Measurements from ENCODE around the gene C3.

C3 gene

DNA sequence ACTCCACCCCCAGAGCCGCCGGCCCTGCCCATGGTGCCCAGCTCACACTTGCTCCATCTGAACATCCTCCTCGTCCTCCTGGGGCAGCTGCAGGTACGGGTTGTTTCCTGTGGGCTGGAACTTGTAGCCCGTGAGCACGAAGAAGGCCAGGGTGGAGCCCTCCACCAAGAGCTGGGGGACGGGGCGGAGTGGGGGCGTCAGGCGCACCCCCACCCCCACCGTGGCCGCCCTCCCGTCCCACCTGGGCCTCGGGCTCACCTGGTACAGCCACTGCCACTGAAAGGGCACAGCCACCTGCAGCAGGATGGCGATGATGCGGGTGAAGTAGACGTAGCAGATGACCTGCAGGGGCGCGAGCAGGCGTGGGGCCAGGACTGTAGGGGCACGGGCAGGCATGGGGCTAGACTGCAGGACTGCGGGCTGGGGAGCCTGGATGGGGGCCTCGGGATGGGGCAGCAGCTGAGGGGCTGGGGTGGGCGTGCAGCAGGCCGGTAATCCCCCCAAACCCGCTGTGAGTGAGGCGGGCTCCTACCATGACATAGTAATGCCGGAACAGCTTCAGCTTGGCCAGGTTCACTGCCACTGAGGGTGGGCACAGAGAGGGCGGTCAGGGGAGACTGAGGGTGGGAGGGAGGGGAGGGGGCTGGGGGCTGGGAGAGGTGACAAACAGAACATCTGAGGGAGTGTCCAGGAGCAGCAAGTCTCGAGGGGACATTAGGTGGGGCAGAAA is 10.7 kb upstream of the C3 start:
- Histone ChIP-seq H3K36me3 (replicated peaks) (no peaks in the 10 kb centered on the region; the same call in 1 of the 2 replicates), H3K4me1 (peaks cover 4% of the 10 kb centered on the region), H3K9me3 (no peaks in the 10 kb centered on the region), H3K4me3 (no peak overlapping the region), H3K27me3 (ENCODE audit: low read depth) (no peaks in the 10 kb centered on the region)
- DNase-seq (ENCODE audit: low spot score in 2 of 2) = no peak
- in situ Hi-C loops (cut with MboI; ENCODE audit: low sequenced_read_pairs) = no loop called here

DNA sequence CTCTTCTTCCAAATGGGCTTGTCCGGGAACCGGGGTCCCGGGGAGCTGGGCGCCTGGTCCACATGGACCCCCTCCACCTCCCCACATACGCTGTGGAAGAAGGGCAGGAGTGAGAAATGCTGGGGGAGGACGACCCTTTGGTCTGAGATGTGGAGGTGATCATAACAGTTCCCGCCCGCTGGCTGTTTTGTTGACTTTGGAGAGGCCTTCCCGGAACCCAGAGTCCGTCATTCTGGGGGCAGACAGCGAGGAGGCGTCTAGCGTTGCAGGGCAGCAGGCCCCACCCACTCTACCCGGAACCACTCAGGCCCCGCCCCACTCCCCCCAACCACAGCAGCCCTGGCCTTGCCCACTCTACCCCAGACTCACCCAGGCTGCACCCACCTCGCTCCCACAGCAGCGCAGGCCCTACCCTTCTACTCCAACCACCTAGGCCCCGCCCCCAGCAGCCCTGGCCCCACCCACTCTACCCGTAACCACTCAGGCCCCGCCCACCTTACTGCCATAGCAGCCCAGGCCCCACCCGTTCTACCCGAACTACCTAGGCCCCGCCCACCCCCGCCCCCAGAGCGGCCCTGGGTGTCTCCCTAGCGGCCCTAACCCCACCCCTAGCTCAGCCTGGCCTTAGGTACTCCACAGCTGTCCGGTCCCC is 9.8 kb upstream of the C3 start:
- H3K4me3 ChIP-seq = no peak overlapping the region
- H3K36me3 ChIP-seq (replicated peaks) = no peaks in the 10 kb centered on the region; the same call in 1 of the 2 replicates
- in situ Hi-C loops (cut with MboI; ENCODE audit: low sequenced_read_pairs) = no loop called here

DNA sequence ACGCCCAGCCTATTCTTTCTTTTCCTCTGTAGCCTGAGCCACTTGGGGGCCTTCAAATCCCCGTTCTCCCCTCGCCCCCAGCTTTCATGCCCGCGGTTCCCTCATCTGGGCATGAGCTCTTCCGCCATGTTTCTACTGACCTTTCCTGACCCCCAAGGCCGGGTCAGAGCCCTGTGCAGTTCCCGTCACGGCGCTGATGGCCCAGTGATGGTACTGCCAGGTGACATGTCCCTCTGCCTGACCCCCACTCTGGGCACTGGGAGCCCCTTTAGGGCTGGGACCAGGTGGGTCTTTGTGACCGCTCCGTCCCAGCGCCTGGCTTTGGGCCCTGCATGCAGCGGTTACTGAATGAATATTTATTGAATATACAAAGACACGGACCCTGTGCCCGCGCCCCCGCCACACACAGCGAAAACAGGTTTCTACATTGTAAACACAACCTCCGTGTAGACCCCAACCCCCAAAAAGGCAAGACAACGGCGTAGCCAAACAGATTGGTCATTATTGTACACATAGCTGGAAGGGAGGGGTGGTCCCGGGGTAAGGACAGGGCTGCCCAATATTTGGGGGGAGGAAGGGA is 9.2 kb upstream of the C3 start:
- DNase-seq (ENCODE audit: low spot score in 2 of 2) = no peak
- in situ Hi-C loops (cut with MboI; ENCODE audit: low sequenced_read_pairs) = no loop called here
- no peaks in the 10 kb centered on the region for H3K27me3 ChIP-seq (ENCODE audit: low read depth)
- H3K36me3 ChIP-seq (replicated peaks) = no peaks in the 10 kb centered on the region; the same call in 1 of the 2 replicates
- H3K4me1 ChIP-seq = no peaks in the 10 kb centered on the region
- H3K4me3 ChIP-seq = no peak overlapping the region
- H3K9me3 ChIP-seq = no peaks in the 10 kb centered on the region

More for the DNA sequence above, 9.8 kb upstream of the C3 start:
- no peaks in the 10 kb centered on the region for H3K9me3 ChIP-seq
- H3K27me3 ChIP-seq (ENCODE audit: low read depth) = no peaks in the 10 kb centered on the region
- peak in 1 of 2 experiments; percentile 87 for DNase-seq (ENCODE audit: low spot score in 2 of 2)
- H3K4me1 ChIP-seq = no peaks in the 10 kb centered on the region

DNA sequence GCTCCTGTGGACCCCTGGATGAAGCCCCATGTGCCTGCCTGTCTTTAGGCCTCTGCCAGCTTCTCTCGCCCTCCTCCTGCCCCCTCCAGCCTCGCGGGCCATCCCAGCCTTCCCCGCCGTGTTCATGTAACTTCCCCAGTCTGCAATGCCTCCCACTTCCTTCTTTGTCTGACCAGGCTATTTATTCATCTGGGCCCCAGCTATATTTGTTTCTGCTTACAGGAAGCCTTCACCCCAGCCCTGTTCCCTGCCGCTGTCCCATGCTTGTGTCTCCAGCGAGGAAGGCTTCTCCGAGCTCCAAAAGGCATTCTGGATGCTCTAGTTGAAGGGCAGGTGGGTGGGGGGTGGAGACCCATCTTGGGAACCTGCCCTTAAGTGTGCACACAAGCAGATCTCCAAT is 7.9 kb upstream of the C3 start:
- Histone ChIP-seq H3K36me3 (replicated peaks) (no peaks in the 10 kb centered on the region; the same call in 1 of the 2 replicates), H3K9me3 (no peaks in the 10 kb centered on the region), H3K27me3 (ENCODE audit: low read depth) (no peaks in the 10 kb centered on the region), H3K4me3 (no peak overlapping the region), H3K4me1 (no peaks in the 10 kb centered on the region)
- in situ Hi-C loops (cut with MboI; ENCODE audit: low sequenced_read_pairs) = no loop called here
- no peak for DNase-seq (ENCODE audit: low spot score in 2 of 2)

DNA sequence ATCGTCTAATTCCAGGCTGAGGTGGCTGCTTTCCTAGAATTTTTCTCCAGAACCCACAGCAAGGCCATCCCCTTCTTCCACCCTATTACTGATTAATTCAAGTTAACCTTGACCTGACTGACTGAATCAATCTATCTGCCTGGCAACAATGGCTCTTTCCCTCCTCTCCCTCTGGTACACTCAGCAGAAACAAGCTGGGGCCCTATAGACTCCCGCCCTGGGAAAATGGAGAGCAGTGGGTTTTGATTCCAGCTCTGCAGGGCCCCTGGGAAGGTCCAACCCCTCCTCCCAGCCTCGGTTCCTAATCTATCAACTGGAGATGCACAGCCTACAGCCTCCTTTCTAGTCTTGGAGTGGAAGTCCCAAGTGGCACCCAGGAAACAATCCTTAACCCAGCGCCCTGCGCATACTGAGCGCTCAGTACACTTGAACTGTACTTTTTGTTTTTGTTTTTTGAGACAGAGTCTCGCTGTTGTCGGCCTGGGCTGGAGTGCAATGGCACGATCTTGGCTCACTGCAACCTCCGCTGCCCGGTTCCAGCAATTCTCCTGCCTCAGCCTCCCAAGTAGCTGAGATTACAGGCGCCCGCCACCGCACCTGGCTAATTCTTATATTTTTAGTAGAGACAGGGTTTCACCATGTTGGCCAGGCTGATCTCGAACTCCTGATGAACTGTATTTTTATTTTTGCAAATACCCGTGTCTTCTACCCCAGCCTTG is 5.2 kb upstream of the C3 start:
- in situ Hi-C loops (cut with MboI; ENCODE audit: low sequenced_read_pairs) = no loop called here
- H3K9me3 ChIP-seq = no peaks in the 10 kb centered on the region
- no peaks in the 10 kb centered on the region; the same call in 1 of the 2 replicates for H3K36me3 ChIP-seq (replicated peaks)
- H3K27me3 ChIP-seq (ENCODE audit: low read depth) = no peaks in the 10 kb centered on the region
- H3K4me3 ChIP-seq = no peak overlapping the region
- DNase-seq (ENCODE audit: low spot score in 2 of 2) = no peak
- H3K4me1 ChIP-seq = no peaks in the 10 kb centered on the region

DNA sequence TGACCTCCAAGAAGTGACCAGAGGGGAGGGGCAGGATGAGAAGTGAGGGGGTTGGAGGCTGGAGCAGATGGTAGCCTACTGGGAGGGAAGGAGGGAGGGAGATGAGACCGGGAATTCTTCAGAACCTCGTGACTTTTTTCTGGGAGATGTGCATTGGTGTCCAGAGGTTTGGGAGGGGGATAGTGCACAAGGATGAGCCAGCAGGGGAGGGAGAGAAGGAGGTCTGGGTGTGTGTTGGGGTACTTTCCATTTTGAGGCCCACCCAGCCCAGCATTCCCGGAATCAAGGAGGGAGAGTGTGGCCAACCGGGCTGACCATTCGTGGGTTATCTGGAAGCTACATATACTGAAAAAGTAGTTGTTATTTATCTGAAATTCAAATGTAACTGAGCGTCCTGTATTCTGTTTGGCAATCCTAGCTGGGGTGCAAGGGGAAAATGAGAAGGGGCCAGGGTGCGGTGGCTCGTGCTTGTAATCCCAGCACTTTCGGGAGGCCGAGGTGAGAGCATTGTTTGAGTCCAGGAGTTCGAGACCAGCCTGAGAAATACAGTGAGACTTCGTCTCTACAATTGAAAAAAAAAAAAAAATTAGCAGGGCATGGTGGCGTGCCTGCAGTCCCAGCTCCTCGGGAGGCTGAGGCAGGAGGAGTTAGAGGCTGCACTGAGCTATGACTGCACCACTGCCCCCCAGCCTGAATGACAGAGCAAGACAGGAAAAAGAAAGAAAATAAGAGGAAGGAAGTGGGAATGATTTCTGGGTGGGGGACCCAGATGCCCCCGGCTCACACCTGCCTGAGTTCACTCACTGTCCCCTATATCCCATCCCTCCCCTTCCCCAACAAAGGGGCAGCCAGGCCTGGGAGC is 4.4 kb upstream of the C3 start:
- no peak overlapping the region for H3K4me3 ChIP-seq
- in situ Hi-C loops (cut with MboI; ENCODE audit: low sequenced_read_pairs) = no loop called here
- no peaks in the 10 kb centered on the region for H3K27me3 ChIP-seq (ENCODE audit: low read depth)
- no peaks in the 10 kb centered on the region; the same call in 1 of the 2 replicates for H3K36me3 ChIP-seq (replicated peaks)
- H3K4me1 ChIP-seq = no peaks in the 10 kb centered on the region
- DNase-seq (ENCODE audit: low spot score in 2 of 2) = no peak
- H3K9me3 ChIP-seq = no peaks in the 10 kb centered on the region

DNA sequence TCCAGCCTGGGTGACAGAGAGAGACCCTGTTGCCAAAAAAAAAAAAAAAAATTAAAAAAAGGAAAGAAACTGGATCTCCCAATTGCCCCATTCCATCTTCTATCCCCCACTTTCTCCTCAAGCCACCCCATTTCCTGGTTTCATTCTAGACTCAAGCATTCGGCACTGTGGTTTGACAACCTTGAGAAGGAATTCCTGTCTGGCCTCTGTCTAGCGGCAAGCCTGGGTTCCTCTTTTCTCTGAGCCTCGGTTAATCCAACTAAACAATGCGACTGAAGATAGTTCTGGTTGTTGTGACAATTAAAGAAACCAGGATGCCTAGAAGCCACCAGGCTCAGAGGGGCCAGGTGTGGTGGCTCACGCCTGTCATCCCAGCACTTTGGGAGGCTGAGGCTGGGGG is 3.3 kb upstream of the C3 start:
- in situ Hi-C loops (cut with MboI; ENCODE audit: low sequenced_read_pairs) = no loop called here
- Histone ChIP-seq H3K4me3 (no peak overlapping the region), H3K9me3 (no peaks in the 10 kb centered on the region), H3K36me3 (replicated peaks) (no peaks in the 10 kb centered on the region), H3K27me3 (ENCODE audit: low read depth) (no peaks in the 10 kb centered on the region), H3K4me1 (no peaks in the 10 kb centered on the region)
- no peak for DNase-seq (ENCODE audit: low spot score in 2 of 2)

DNA sequence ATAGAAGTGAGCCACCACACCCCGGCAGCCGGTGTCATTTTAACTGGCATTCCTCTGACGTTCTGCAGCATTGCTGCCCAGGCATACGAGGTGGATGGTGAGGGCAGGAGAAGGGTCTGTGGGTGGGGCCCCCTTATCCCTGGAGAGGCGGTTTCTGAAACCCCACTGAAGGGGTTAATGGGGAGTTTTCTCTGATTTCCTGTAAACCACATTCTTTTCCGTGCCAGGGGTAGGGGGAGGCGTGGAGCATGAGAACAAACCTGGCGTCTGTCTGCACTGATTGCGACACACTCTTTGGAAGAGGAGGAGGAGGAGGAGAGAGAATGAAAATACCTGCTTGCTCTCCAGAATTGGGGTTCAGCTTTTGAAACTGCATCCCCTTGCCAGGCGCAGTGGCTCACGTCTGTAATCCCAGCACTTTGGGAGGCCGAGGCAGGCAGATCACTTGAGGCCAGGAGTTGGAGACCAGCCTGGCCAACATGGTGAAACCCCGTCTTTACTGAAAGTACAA is 2.7 kb upstream of the C3 start:
- in situ Hi-C loops (cut with MboI; ENCODE audit: low sequenced_read_pairs) = no loop called here
- no peaks in the 10 kb centered on the region for H3K27me3 ChIP-seq (ENCODE audit: low read depth)
- H3K36me3 ChIP-seq (replicated peaks) = no peaks in the 10 kb centered on the region
- no peak for DNase-seq (ENCODE audit: low spot score in 2 of 2)
- H3K4me1 ChIP-seq = no peaks in the 10 kb centered on the region
- H3K9me3 ChIP-seq = no peaks in the 10 kb centered on the region
- H3K4me3 ChIP-seq = no peak overlapping the region

DNA sequence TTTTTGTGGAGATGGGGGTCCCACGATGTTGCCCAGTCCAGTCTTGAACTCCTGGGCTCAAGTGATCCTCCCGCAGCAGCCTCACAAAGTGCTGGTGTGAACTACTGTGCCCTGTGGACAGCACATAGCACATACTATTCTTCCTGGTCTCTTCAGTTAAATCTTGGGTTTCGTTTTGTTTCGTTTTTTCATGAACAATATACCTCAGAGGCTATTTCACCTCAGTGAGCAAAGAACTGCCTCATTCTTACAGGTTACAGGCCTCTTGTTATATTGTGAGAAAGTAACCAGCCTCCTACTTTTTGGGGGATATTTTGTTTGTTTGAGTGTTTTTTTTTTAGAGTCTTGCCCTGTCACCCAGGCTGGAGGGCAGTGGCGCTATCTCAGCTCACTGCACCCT is 1.3 kb upstream of the C3 start:
- no peak for DNase-seq (ENCODE audit: low spot score in 2 of 2)
- H3K4me1 ChIP-seq = no peaks in the 10 kb centered on the region
- in situ Hi-C loops (cut with MboI; ENCODE audit: low sequenced_read_pairs) = no loop called here
- H3K4me3 ChIP-seq = no peak overlapping the region
- H3K36me3 ChIP-seq (replicated peaks) = no peaks in the 10 kb centered on the region
- H3K27me3 ChIP-seq (ENCODE audit: low read depth) = no peaks in the 10 kb centered on the region
- H3K9me3 ChIP-seq = no peaks in the 10 kb centered on the region

DNA sequence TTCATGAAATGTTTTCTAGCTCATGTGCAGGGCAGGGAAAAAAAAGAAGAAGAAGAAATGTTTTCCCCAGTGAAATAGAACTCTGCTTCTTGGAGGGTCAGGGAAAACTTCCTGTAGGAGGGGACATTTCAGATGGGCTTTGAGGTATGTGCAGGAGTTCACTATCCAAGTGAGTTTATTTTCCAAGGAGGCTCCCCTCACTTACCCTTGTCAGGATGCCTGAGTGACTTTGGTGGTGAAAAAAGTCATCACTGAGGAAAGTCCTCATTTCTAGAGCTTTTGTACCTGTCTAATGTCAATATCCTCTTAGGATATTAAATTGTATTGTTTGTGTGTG is 656 bp upstream of the C3 start:
- no peak for DNase-seq (ENCODE audit: low spot score in 2 of 2)
- Histone ChIP-seq H3K36me3 (replicated peaks) (no peaks in the 10 kb centered on the region), H3K4me3 (no peak overlapping the region), H3K9me3 (no peaks in the 10 kb centered on the region), H3K27me3 (ENCODE audit: low read depth) (no peaks in the 10 kb centered on the region), H3K4me1 (peaks cover 6% of the 10 kb centered on the region)
- in situ Hi-C loops (cut with MboI; ENCODE audit: low sequenced_read_pairs) = no loop called here

DNA sequence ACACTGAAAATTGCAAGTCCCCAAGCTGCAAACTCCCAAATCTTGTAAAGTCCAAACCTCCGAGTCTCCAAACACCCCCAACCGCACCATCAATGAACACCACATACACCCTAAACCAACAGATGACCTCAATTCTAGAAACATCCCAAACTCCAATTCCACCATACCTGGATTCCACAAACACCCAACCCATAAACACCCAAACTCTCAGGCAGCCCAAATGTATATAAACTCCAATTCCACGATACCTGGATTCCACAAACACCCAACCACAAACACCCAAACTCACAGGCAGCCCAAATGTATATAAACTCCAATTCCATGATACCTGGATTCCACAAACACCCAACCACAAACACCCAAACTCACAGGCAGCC is 470 bp downstream of the C3 start:
- in situ Hi-C loops (cut with MboI; ENCODE audit: low sequenced_read_pairs) = no loop called here
- Histone ChIP-seq H3K4me3 (no peak overlapping the region), H3K4me1 (peaks cover 6% of the 10 kb centered on the region), H3K9me3 (no peaks in the 10 kb centered on the region), H3K27me3 (ENCODE audit: low read depth) (no peaks in the 10 kb centered on the region), H3K36me3 (replicated peaks) (no peaks in the 10 kb centered on the region)
- DNase-seq (ENCODE audit: low spot score in 2 of 2) = no peak

DNA sequence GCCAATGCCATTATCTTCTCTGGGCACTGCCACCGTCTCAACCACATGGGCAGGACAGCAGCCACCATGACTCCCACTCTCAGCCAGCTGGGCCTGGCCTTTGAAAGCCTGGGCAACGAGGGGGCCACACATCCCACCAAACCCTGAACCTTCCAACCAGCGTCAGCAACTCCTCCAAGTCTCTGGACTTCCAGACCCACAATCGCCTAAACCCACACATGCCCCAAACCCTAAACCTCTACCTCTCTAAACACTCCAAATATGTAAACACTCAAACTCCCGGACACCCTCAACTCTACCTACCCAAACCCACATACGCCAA is 949 bp downstream of the C3 start:
- Histone ChIP-seq H3K36me3 (replicated peaks) (no peaks in the 10 kb centered on the region), H3K4me1 (peaks cover 6% of the 10 kb centered on the region), H3K27me3 (ENCODE audit: low read depth) (no peaks in the 10 kb centered on the region), H3K4me3 (no peak overlapping the region), H3K9me3 (no peaks in the 10 kb centered on the region)
- in situ Hi-C loops (cut with MboI; ENCODE audit: low sequenced_read_pairs) = no loop called here
- no peak for DNase-seq (ENCODE audit: low spot score in 2 of 2)

DNA sequence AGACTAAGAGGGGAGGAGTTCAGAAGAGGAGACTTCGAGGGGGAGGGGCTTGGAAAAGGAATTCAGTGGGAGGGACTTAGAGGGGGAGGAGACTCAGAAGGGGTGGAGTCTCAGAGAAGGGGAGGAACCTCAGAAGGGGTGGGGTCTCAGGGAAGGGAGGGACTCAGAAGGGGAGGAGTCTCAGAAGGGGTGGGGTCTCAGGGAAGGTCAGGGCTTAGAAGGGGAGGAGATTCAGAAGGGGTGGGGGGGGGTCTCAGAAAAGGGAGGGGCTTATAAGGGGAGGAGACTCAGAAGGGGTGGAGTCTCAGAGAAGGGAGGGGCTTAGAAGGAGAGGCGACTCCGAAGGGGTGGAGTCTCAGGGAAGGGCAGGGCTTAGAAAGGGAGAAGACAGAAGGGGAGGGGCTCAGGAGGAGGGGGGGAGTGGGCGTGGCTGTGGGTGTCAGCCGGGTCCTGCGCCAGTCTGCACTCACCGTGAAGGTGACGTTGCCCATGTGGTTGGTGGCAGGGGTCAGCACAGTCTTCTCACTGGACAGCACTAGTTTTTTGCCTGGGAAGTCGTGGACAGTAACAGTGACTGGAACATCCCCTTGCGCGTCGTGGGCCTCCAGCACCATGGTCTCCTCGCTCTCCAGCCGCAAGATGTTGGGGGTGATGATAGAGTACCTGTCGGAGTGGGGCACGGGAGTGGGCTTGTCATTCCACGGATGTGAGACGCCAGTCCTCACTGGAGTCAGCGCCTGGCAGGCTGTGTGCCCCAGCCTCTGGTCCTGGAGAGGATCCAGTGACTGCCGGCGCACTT is 1.5 kb downstream of the C3 start:
- Histone ChIP-seq H3K27me3 (ENCODE audit: low read depth) (no peaks in the 10 kb centered on the region), H3K4me3 (no peak overlapping the region), H3K36me3 (replicated peaks) (no peaks in the 10 kb centered on the region), H3K9me3 (no peaks in the 10 kb centered on the region), H3K4me1 (peaks cover 6% of the 10 kb centered on the region)
- in situ Hi-C loops (cut with MboI; ENCODE audit: low sequenced_read_pairs) = no loop called here
- peak in 1 of 2 experiments; percentile 79 for DNase-seq (ENCODE audit: low spot score in 2 of 2)
